ENCODE measurements around the gene MPND.

Gene MPND

GRCh38 chr19:4320419-4320818 lies 22.9 kb upstream of the MPND start:
- DNase-seq (ENCODE audit: low read depth) = no peak

DNA sequence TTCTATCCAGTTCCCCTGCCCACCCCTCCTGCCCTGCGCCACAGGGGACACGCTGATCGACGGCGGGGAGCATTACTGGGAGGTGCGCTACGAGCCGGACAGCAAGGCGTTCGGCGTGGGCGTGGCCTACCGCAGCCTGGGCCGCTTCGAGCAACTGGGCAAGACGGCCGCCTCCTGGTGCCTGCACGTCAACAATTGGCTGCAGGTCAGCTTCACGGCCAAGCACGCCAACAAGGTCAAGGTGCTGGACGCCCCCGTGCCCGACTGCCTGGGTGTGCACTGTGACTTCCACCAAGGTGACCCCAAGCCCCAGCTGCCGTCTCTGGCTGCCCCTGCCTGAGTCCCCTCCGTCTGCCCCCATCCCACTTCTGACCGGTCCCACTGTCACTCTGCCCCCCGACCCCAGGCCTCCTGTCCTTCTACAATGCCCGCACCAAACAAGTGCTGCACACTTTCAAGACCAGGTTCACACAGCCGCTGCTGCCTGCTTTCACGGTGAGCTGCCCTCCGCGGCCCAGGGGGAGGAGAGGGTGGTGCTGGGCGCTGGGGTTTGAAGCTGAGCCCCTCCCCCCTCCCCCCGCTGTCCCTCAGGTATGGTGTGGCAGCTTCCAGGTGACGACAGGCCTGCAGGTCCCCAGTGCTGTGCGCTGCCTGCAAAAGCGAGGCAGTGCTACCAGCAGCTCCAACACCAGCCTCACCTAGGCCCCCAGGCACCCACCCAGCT lies 20.3 kb upstream of the MPND start:
- no peak for DNase-seq (ENCODE audit: low read depth)

DNA sequence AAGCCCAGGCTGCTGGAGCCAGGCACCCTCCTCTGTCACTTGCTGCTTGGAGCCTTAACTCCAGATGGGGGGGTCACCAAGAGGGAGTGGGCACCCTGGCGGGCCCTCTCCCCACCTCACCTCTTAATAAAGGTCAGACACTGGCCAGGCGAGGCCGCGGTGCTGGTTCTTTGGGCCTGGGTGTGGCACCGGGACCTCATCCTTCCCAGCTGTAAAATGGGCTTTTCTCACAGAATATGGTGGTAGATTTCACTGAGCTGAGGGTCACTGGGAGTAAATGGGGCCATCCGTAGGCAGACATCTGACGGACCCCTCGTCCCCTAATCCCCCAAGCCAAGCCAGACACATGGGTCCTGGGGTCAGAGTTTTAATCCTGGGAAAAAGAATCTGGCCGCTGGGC lies 19.7 kb upstream of the MPND start:
- DNase-seq (ENCODE audit: low read depth) = no peak

DNA sequence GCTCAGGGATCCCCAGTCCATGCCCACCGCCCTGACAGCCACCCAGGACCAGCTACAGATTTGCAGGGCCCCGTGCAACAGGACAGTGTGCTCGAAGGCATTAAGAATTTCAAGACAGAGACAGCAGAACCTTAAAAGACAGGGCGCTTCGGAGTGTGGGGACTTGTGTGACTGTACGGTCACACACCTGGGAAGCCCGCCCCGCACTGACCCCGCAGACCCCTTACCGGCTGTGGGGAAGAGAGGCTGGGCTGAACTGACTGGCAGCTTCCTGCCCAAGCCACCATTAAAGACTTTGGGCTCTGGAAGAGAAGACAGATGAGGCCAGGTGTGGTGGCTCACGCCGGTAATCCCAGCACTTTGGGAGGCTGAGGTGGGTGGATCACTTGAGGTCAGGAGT lies 19.1 kb upstream of the MPND start:
- no peak for DNase-seq (ENCODE audit: low read depth)

GRCh38 chr19:4326215-4326836 lies 17.0 kb upstream of the MPND start:
- DNase-seq (ENCODE audit: low read depth) = no peak

DNA sequence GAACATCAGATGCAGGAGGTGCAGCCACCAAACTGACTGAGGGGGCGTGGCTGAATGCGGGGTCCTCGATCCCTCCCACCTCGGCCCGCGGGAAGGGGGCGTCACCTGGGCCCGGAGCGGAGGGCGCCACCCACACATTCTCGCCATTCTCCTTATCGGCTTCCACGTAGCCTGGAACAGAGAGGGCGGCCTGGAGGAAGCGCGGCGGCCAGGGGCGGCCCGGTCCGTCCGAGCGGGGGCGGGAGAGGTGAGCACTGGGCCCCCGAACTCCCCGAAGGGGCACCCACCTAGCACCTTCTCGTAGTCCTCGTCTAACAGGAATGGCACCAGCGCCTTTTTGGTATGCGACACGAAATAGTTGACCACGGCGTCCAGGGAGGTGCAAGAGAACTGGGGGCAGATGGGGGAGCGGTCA lies 16.5 kb upstream of the MPND start:
- no peak for DNase-seq (ENCODE audit: low read depth)

DNA sequence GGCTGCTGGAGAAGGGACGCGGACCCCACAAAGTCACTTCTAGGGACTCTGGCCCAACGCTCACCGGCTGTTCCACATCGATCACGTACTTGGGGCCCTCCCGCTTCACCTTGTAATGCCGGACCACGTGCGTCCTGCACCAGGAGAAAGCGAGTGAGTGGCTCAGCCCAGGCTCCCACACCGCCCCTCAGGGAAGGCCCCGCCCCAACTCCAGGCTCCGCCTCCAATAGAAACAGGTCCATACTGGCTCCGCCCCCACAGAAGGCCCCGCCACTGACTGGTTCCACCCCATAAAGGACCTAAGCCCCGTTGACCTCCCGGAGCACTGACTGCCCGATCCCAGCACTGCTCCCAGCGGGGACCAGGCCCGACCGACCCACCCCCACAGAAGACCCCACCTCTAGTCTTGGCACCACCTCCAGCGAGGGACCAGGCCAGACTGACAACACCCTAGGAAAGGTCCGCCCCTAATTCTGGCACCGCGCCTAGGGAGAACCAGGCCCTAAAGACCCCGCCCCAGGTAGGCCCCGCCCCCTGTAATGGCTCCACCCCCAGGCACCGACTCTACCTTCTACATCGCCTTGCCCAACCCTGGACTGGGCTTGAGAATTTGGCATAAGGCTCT lies 16.0 kb upstream of the MPND start:
- peak; percentile 72 for DNase-seq (ENCODE audit: low read depth)

GRCh38 chr19:4327877-4328242 lies 15.5 kb upstream of the MPND start:
- DNase-seq (ENCODE audit: low read depth) = no peak

DNA sequence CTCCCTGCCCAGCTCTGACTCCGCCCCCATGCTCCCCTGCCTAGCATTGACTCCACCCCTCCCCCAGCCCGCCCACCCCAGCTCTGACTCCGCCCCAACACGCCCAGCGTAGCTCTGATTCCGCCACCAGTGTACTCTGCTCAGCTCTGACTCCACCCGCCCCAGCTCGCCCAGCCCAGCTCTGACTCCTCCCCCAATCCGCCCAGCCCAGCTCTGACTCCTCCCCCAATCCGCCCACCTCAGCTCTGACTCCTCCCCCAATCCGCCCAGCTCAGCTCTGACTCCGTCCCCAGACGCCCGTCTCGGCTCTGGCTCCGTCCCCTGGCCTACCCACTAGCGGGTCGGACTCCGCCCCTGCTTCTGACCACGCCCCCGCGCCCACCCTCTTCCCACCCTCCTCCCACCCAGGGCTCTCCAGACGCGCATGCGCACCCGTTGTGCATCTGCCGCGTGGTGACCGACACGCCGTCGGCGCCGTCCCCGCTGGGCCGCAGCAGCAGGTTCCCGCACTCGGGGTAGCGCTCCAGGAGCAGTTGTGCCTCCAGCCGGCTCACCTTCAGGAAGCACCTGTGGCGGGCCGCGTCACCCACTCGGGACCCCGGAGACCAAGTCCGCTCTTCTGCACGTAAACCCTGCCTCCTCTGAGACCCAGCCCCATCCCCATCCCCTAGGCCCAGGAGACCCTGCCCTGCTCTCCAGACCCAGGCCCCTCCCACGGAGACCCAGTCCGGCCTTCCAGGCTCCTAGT lies 14.9 kb upstream of the MPND start:
- peak; percentile 98 for DNase-seq (ENCODE audit: low read depth)

- DNase-seq (ENCODE audit: low read depth) = peak; percentile 37
Measured at GRCh38 chr19:4328991-4329681, 14.2 kb upstream of the MPND start.

DNA sequence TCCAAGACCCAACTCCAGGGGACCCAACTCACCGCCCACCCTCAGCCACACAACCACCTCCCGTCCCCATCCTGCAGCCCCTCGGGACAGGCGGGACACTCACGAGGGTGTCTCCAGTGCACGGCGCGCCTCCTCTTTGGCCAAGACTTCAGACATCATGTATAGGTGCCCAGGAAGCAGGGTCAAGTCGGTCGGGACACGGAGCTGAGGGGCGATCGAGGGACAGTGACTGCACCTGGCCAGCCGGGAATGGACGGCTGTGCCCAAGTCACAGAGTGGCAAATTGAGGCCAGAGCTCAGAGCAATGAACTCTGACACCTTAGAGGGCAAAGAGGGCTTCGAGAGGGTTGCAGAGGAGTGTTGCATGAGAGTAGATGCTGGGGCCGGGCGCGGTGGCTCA lies 13.5 kb upstream of the MPND start:
- DNase-seq (ENCODE audit: low read depth) = no peak

DNA sequence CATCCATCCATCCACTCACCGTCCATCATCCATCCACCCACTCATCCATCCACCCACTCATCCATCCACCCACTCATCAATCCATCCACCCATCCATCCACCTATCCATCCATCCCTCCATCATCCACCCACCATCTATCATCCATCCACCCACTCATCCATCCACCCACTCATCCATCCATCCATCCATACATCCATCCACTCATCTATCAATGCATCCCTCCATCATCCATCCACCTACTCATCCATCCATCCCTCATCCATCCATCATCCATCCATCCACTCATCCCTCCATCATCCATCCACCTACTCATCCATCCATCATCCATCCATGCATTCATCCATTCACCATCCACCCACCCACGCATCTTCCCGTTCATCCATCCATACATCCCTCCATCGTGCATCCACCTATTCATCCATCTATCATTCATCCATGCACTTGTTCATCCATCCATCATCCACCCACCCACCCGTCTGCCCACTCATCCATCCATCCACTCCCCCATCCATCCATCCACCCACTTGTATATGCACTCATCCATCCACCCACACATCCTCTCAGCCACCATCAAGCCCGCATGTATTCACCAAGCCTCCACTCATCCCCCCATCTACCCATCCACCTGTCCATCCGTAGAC lies 8.3 kb upstream of the MPND start:
- no peak for DNase-seq (ENCODE audit: low read depth)

GRCh38 chr19:4337906-4338440 lies 5.4 kb upstream of the MPND start:
- DNase-seq (ENCODE audit: low read depth) = no peak

DNA sequence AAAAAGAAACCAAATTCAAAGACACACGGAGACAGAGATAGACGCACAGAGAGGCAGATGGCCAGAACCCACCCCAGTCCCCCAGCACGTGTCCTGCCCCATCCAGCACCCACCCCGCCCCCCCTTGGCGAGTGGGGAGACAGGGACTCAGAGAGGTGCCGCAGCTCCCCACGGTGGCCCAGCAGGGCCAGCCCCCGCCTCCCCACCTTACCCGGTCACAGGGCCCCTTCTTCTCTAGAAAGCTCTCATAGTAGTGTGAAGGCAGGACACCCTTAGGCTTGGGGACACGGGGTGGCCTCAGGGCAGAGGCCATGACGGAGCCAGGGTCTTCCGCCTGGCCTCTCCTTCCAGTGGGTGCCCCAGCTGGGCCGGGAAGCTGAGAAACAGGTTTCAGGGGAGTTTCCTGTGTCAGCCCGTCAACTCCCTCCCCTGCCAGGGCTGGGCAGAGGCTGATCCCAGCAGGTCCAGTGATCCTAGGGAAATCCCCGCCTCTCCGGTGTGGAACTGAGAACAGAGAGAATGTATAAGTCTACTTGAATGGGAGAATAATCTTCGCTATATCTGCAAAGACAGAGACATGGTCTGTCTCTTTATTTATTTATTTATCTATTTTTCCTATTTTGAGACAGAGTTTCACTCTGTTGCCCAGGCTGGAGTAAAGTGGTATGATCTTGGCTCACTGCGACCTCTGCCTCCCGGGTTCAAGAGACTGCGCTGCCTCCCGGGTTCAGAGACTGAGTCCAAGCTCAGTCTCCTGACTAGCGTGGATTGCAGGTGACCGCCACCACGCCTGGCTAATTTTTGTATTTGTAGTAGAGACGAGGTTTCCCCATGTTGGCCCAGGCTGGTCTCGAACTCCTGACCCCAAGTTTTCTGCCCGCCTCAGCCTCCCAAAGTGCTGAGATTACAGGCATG lies 4.7 kb upstream of the MPND start, which contains the start of gene STAP2:
STAP2 (minus strand) TSS at position 387 of the 915 bp plus-strand sequence; CDS start at position 313, 74 bp downstream.
- no peak for DNase-seq (ENCODE audit: low read depth)

GRCh38 chr19:4342314-4342614 lies 1.1 kb upstream of the MPND start:
- no peak for DNase-seq (ENCODE audit: low read depth)

DNA sequence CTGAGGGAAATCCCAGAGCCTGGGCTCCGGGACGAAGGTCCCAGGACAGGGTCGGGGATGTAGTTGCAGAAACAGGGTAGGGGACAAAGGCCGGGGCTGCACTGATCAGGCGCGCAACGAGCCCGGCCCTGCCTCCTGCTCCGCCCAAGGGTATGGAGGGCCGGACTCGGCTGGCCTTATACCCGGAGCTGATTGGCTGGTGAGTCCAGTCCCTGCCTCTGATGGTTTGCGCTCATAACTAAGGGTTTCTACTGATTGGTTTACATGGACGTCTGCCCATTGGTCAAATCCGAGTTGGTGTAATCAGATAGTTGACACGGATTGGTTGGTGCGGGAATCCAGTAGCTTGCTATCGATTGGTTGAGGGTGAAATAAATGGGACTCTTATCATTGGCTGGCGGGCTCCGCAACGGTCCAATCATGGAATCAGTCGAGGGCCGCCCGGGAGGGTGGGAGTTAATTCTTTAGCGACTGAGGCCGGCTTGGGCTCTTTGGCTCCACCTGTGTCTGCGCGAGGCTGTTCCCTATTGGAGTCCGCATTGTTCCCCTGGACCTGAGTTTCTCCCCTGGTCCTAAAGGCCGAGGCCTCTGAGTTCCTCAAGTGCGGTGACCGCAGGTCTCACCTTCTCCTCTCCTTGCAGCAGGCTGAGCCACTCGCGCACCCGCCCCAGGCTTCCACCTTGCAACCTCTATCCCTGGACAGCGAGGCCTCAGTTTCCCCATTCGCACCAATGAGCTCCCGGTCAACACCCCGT lies 570 bp upstream of the MPND start:
- peak; percentile 86 for DNase-seq (ENCODE audit: low read depth)

GRCh38 chr19:4345342-4346019 lies 2.1 kb downstream of the MPND start:
- DNase-seq (ENCODE audit: low read depth) = no peak

DNA sequence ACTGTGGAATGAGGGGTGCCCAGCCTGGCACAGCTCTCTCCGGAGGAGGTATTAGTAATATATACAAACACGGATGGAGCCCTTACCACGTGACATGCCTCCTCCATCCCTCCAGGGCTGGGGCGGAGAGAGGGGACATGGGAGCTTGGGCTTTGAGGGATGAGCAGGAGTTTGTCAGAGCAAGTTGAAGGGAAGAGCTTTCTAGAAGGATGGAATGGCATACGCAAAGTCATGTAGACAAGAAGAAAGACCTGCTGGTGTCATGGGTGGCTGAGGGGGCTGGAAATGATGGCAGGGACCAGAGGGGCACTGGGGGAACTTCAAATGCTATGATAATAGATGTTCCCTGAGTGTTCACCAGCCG lies 2.6 kb downstream of the MPND start:
- DNase-seq (ENCODE audit: low read depth) = no peak

DNA sequence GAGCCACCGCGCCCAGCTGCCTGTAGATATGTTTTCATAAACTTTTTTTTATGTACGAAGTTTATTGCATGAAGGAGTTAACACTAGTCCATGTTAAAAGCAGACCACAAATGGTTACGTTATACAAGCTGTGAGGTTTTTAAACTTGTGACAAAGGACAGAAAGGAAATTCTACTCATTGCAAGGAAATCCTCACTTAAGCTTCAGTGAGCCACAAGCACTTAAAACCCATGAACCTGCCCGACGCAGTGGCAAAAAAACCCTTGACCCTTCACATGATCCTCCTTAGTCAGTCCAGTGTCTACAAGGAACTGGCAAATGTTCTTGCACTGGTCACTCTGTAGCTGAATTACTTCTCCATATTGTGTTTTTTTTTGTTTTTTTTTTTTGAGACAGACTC lies 4.2 kb downstream of the MPND start:
- no peak for DNase-seq (ENCODE audit: low read depth)
